Measurements from ENCODE around the gene HIPK2.
A peak's percentile ranks its signal among the peaks of the same experiment; 100 is the strongest.

Gene HIPK2

DNA sequence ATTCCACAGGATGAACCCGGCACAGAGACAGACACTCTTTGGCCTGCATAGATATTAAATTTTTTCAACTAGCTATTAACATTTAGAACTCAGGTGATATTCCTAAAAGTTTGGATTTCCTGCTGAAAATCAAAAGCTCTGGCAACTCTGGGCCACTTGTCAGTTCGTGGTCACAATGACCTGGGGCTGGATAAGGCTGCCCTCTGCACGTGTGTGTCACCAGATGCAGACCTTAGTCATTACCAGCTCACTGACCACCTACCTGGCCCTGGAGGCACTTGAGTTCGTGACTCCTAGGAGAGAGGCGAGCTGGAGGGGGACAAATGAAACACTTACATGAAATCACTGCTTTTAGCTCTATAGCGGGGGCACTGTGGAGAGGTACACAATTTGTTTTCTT lies 126.5 kb downstream of the HIPK2 start:
- in situ Hi-C loops (cut with MboI; ENCODE audit: low sequenced_read_pairs, unreplicated experiment): no loop called here
- DNase-seq (ENCODE audit: low spot score): no peak
- TF ChIP-seq, protein P1, sequence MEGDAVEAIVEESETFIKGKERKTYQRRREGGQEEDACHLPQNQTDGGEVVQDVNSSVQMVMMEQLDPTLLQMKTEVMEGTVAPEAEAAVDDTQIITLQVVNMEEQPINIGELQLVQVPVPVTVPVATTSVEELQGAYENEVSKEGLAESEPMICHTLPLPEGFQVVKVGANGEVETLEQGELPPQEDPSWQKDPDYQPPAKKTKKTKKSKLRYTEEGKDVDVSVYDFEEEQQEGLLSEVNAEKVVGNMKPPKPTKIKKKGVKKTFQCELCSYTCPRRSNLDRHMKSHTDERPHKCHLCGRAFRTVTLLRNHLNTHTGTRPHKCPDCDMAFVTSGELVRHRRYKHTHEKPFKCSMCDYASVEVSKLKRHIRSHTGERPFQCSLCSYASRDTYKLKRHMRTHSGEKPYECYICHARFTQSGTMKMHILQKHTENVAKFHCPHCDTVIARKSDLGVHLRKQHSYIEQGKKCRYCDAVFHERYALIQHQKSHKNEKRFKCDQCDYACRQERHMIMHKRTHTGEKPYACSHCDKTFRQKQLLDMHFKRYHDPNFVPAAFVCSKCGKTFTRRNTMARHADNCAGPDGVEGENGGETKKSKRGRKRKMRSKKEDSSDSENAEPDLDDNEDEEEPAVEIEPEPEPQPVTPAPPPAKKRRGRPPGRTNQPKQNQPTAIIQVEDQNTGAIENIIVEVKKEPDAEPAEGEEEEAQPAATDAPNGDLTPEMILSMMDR (IDR thresholded peaks at IDR 0.05; ENCODE audit: borderline replicate concordance, control extremely low read depth, extremely low read depth, insufficient read depth, missing control alignments): no peak

DNA sequence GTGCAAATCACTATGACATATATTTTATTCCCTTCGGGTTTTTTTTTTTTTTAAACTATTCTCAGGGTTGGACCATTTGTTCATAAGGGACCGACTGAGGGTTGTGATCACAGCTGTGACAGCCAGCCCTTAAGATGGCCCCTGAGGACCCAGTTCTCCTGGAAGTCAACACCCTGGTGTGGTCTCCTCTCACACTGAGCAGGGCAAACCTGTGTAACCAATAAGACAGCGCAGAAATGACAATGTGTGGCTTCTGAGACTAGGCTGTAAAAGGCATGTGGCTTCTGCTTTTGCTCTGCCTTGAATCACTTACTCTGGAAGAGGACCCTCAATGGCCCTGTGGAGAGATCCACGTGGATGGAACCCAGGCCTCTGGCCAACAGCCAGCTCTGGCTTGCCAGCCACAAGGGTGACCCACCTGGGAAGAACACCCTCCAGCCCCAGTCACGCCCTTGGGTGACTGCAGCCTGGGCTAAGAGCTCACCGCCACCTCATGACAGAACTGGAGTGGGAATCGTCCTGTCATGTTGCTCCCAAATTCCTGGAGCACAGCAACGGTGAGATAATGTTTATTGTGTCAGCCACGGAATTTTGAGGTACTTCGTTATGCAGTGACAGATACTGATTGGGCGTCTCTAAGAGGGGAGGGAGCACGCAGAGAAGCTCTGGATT lies 127.2 kb downstream of the HIPK2 start:
- TF ChIP-seq, protein P1 (IDR thresholded peaks at IDR 0.05; ENCODE audit: borderline replicate concordance, control extremely low read depth, extremely low read depth, insufficient read depth, missing control alignments): no peak
- in situ Hi-C loops (cut with MboI; ENCODE audit: low sequenced_read_pairs, unreplicated experiment): no loop called here

DNA sequence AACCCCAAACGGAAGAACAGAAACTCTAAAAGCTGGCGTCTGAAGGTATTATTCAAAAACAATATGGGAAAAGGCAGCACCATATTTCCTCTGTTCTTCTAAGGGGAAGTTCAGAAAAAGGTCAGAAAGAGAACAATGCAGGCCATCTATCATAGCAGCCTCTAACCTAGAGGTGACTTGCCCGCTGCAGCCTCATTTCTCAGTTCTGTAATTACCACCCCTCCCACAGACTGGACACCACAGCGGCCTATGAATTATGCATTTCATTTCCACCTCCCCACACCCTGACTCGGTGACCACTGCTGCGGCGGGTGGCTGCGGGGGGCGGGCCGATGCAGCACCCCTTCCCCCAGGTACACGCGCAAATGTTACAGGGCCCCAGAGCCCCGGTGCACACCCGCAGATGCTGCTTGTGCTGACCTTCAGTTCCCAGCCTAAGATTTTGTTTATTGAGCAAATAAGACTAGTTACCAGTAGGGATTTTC lies 128.8 kb downstream of the HIPK2 start:
- peak; percentile 84 for DNase-seq (ENCODE audit: low spot score)
- TF ChIP-seq, protein P1 (IDR thresholded peaks at IDR 0.05; ENCODE audit: borderline replicate concordance, control extremely low read depth, extremely low read depth, insufficient read depth, missing control alignments): no peak
- in situ Hi-C loops (cut with MboI; ENCODE audit: low sequenced_read_pairs, unreplicated experiment): loop anchor here (10.0 kb wide), 1 partner anchor 356 kb away; no protein-coding TSS in a partner anchor

More for the DNA sequence above, 127.2 kb downstream of the HIPK2 start:
- no peak for DNase-seq (ENCODE audit: low spot score)

DNA sequence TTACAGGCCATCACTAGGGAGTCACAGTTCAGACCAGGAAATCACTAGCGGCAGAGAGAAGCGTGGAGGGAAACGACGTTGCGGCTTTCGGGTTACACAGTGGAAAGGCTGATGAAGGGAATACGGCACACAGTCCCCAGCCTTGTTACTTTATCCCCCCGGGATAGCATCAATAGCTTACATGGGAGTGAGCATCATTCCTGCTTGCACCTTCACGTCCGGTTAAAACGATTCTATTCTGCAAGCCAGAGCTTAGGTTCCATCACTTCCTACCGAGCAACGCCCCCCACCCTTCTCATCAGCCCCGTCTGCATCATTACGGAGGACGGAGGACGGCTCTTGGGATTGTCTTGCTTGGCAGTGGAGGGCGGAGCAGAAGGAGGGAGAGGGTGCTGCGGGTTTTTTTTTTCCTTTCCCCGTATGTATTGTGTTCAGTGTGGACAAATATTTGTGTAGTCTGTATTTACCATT lies 129.4 kb downstream of the HIPK2 start:
- DNase-seq (ENCODE audit: low spot score): no peak
- in situ Hi-C loops (cut with MboI; ENCODE audit: low sequenced_read_pairs, unreplicated experiment): loop anchor here (10.0 kb wide), 1 partner anchor 356 kb away; no protein-coding TSS in a partner anchor
- TF ChIP-seq, protein P1 (IDR thresholded peaks at IDR 0.05; ENCODE audit: borderline replicate concordance, control extremely low read depth, extremely low read depth, insufficient read depth, missing control alignments): no peak

DNA sequence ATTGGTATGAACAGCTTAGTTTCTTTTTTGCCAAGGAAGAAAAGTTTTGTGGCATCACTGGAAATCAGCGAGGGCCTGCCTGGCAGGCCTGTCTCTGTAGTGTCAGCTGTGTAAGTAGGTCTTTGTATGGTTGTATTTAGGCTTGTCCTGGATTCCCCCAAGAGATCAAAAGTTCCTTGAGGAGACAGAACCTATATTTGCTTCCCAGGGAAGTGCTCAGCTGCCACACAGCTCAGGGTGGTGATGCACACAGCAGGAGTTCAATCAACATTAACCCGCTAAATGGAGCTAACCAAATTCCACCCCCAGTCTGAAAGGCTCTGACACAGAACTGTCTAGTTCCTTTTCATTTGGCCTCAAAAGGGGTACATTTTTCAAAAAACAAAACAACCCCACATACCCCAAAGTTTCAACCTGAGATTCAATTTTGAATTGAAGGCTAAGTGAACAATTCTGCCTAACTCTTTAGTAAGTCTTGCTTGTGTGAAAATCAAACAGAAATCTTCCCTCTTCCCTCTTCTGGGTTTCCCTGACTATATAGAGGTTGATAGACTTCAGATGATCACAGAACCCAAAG lies 129.9 kb downstream of the HIPK2 start:
- DNase-seq (ENCODE audit: low spot score): no peak
- TF ChIP-seq, protein P1 (IDR thresholded peaks at IDR 0.05; ENCODE audit: borderline replicate concordance, control extremely low read depth, extremely low read depth, insufficient read depth, missing control alignments): no peak
- in situ Hi-C loops (cut with MboI; ENCODE audit: low sequenced_read_pairs, unreplicated experiment): loop anchor here (10.0 kb wide), 1 partner anchor 357 kb away; no protein-coding TSS in a partner anchor

DNA sequence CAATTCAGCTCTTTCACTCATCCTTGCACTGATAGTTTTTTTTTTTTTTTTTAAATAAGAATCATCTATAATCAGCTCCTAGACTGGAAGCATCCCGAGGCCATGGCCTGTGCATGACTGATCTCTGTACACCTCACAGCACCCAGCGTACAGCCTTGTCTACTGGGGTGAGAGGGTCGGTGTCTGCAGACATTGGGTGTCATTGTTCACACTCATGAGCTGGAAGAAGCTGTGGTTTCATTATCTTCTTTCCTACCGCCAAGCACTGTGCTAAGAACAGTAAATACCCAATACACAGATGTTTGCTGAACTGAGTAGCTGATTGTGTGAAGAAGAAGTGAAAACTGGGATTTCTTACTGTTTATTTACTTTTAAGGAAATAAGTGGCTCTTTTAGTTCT lies 130.7 kb downstream of the HIPK2 start:
- in situ Hi-C loops (cut with MboI; ENCODE audit: low sequenced_read_pairs, unreplicated experiment): loop anchor here (10.0 kb wide), 1 partner anchor 358 kb away; no protein-coding TSS in a partner anchor
- DNase-seq (ENCODE audit: low spot score): no peak
- TF ChIP-seq, protein P1 (IDR thresholded peaks at IDR 0.05; ENCODE audit: borderline replicate concordance, control extremely low read depth, extremely low read depth, insufficient read depth, missing control alignments): no peak
